Measurements from ENCODE around the gene RYR3.

DNA sequence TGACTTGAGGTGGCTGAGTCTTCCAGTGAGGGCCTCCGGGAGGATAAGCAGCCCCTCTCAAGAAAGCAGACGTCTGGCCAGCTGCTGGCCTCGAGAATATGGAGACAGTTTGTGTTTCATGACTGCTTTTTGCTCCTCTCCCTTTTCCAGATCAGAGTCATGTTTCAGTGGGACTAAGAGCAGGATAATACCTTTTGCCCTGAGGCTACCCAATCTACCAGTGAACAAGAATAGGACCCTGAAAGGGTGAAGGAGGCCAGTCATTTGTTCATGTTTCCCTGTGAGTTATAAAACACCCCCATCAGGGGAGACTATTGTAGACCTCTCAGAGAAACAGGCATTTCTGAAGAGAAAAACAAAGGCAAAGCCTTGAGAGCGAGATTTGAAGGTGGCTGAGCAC is 137.4 kb downstream of the RYR3 start:
- TF ChIP-seq, protein P1, sequence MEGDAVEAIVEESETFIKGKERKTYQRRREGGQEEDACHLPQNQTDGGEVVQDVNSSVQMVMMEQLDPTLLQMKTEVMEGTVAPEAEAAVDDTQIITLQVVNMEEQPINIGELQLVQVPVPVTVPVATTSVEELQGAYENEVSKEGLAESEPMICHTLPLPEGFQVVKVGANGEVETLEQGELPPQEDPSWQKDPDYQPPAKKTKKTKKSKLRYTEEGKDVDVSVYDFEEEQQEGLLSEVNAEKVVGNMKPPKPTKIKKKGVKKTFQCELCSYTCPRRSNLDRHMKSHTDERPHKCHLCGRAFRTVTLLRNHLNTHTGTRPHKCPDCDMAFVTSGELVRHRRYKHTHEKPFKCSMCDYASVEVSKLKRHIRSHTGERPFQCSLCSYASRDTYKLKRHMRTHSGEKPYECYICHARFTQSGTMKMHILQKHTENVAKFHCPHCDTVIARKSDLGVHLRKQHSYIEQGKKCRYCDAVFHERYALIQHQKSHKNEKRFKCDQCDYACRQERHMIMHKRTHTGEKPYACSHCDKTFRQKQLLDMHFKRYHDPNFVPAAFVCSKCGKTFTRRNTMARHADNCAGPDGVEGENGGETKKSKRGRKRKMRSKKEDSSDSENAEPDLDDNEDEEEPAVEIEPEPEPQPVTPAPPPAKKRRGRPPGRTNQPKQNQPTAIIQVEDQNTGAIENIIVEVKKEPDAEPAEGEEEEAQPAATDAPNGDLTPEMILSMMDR (IDR thresholded peaks at IDR 0.05): no peak
- no peak for TF ChIP-seq POLR2A (IDR thresholded peaks at IDR 0.05)
